ENCODE data around the gene CNOT11.
"Not testable (repeated sequence)": the region's sequence is repeated elsewhere in the genome, so short reads cannot be mapped to it uniquely, and the experiment has no call there.

CNOT11 gene

DNA sequence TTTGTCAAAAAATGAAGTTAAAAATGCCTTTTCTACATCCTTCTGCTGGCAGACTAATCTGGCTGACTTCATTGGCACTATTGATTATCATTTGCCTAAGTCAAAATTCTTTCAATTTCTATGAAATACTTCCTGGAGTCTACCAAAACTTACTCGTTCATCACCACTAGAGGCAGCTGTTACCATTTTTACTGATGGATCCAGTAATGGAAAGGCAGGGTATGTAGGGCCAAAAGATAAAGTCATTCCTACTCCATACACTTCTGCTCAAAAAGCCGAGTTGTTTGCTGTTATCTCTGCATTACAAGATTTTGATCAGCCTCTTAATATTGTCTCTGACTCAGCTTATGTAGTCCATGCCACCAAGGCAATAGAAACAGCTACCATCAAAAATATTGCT is 12.0 kb upstream of the CNOT11 start:
- H3K27ac ChIP-seq = peak overlapping the region; percentile 93
- TF ChIP-seq, protein P1, sequence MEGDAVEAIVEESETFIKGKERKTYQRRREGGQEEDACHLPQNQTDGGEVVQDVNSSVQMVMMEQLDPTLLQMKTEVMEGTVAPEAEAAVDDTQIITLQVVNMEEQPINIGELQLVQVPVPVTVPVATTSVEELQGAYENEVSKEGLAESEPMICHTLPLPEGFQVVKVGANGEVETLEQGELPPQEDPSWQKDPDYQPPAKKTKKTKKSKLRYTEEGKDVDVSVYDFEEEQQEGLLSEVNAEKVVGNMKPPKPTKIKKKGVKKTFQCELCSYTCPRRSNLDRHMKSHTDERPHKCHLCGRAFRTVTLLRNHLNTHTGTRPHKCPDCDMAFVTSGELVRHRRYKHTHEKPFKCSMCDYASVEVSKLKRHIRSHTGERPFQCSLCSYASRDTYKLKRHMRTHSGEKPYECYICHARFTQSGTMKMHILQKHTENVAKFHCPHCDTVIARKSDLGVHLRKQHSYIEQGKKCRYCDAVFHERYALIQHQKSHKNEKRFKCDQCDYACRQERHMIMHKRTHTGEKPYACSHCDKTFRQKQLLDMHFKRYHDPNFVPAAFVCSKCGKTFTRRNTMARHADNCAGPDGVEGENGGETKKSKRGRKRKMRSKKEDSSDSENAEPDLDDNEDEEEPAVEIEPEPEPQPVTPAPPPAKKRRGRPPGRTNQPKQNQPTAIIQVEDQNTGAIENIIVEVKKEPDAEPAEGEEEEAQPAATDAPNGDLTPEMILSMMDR (IDR thresholded peaks at IDR 0.05) = peak; percentile 76

DNA sequence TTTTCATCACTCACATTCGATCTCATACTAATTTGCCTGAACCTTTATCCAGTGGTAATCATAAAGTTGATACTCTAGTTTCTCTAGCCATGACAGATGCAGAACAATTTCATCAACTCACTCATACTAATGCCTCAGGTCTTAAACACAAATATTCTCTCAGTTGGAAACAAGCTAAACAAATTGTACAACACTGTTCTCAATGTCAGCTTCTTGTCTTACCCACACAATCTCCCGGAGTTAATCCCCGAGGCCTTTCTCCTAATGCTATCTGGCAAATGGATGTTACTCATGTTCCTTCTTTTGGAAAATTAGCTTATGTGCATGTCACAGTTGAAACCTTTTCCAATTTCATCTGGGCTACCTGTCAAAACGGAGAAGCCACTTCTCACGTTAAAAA is 11.5 kb upstream of the CNOT11 start:
- TF ChIP-seq ZFX (IDR thresholded peaks at IDR 0.05; ENCODE audit: borderline replicate concordance) = no peak
- TF ChIP-seq, protein P1 (IDR thresholded peaks at IDR 0.05) = no peak
- peak overlapping the region; percentile 93 for H3K27ac ChIP-seq

DNA sequence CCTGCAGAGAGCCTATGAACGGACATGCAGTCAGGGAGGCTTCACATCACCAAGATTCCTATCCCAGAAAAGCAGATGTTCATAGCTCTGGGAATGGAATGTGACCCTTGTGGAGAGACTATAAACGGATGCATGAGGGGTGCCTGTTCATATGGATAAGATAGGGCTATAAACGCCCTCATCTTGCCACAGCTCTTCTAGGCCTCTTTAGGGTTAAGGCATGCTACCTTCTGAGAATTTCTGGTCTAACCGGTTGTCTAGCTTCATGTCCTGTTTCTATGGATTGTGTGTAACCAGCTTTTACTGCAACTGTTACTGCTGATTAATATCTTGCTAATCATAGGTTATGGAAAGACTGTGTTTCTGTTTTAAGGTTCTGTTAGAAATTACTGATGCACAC is 8.3 kb upstream of the CNOT11 start:
- H3K27ac ChIP-seq = peak overlapping the region; percentile 78

DNA sequence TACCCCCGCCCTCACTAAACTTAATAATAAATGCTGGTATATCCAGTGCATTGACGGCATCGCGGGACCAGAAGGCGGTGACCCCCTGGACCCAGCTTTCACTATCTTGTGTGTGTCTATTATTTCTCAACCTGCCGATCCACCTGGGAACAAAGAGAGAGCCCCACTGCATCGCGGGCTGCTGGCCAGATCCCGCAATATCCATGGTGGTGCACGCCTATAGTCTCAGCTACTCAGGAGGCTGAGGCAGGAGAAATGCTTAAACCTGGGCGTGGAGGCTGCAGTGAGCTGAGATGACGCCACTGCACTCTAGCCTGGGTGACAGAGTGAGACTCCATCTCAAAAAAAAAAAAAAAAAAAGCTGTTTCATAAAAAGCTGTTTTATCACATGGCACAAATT is 7.8 kb upstream of the CNOT11 start:
- peak overlapping the region; percentile 78 for H3K27ac ChIP-seq

DNA sequence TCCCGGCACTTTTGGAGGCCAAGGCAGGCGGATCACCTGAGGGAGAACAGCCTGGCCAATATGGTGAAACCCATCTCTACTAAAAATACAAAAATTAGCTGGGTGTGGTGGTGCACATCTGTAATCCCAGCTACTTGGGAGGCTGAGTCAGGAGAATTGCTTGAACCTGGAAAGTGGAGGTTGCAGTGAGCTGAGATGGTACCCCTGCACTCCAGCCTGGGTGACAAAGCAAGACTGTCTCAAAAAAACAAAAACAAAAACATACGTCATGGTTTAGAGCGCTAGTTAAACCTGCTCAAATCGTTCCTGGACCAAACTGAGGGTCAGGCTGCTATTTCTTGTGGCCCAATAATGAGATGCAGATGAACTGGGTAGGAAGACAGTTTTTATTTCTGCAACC is 7.2 kb upstream of the CNOT11 start:
- H3K27ac ChIP-seq = peak overlapping the region; percentile 78

DNA sequence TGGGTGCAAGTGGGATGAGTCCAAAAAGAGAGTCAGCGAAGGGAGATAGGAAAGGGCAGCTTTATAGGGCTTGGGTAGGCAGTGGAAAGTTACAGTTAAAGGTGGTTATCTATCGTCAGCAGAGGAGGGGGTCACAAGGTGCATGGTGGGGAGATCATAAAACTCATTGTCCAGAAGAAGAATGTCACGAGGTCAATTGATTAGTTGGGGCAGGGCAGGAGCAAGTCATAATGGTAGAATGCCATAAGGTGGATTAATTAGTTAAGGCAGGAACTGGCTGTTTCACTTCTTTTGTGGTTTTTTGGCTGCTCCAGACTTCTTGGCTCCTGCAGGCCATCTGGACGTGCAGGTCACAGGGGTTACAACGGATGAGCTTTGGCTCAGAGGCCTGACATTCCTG is 3.9 kb upstream of the CNOT11 start:
- H3K27ac ChIP-seq = not testable (repeated sequence)

DNA sequence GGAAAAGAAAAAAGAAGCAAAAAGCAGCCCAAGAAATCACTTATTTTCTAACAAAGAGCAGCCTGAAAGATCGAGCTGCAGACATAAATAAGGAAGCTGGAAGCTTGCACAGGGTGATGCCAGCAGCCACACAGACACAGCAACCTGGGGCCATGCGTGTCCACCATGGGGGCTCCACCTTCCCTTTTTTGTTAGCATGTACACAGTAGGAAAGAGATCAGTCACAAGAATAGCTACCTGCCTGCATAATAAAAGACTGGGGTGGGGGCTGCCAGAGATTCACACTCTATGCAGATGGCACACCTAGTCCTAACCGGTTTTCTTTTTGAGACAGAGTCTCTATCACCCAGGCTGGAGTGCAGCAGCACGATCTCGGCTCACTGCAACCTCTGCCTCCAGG is 2.9 kb upstream of the CNOT11 start:
- no peak for TF ChIP-seq ZFX (IDR thresholded peaks at IDR 0.05; ENCODE audit: borderline replicate concordance)
- TF ChIP-seq, protein P1 (IDR thresholded peaks at IDR 0.05) = no peak
- H3K27ac ChIP-seq = no peak overlapping the region

DNA sequence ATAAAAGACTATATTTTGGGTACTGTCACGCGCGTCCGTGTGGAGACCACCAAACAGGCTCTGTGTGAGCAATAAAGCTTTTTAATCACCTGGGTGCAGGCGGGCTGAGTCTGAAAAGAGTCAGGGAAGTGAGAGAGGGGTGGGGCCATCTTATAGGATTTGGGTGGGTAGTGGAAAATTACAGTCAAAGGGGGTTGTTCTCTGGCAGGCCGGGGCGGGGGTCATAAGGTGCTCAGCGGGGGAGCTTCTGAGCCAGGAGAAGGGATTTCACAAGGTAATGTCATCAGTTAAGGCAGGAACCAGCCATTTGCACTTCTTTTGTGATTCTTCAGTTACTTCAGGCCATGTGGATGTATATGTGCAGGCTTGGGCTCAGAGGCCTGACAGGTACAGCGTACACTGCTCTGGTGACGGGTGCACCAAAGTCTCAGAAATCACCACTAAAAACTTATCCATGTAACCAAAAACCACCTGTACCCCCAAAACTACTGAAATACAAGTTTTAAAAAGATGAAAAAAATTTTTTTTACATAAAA is 1.4 kb upstream of the CNOT11 start:
- H3K27ac ChIP-seq = peak overlapping the region; percentile 89

DNA sequence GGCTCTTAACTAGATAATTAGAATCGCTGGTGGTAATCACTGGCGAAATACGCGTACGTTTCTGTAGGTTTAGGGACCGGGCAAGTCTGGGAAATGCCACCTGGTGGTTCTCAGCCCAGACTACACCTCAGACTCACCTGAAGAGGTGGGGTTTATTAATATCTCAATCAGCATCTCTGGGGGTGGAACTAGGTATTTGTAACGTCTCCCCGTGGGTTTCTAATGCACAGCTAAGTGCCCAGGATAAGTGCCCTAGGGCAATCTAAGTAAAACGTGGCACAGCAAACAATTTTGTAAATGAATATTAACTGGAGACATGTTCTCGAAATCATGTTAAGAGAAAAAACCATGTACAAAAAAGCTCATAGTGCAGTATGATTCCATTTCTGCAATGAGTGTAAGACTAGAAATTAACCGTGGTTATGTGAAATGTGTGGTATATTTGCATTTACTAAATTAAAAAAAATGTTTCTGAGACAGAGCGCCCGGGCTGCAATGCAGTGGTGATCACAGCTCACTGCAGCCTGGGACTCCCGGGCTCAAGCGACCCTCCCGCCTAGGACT is 760 bp upstream of the CNOT11 start:
- H3K27ac ChIP-seq = peak overlapping the region; percentile 89
- TF ChIP-seq, protein P1 (IDR thresholded peaks at IDR 0.05) = peak; percentile 78
- no peak for TF ChIP-seq ZFX (IDR thresholded peaks at IDR 0.05; ENCODE audit: borderline replicate concordance)

DNA sequence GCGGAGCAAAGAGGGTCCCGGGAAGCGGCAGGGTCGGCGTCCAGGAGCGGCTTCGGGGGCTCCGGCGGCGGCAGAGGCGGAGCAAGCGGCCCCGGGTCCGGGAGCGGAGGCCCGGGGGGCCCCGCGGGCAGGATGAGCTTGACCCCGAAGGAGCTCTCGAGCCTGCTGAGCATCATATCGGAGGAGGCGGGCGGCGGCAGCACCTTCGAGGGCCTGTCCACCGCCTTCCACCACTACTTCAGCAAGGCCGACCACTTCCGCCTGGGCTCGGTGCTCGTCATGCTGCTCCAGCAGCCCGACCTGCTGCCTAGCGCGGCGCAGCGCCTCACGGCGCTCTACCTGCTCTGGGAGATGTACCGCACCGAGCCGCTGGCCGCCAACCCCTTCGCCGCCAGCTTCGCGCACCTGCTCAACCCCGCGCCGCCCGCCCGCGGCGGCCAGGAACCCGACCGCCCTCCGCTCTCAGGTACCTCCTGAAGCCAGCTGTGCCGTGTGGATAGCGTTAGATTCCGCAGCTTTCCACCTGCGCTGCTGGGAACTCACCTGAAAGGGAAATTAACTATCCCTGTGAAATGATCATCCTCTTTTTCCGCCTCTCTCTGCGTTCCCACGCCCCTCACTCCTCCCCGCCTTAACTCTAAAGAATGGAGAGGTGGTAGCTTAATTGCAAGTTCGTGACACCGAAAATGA is 472 bp downstream of the CNOT11 start:
- H3K27ac ChIP-seq = peak overlapping the region; percentile 89
- TF ChIP-seq ZFX (IDR thresholded peaks at IDR 0.05; ENCODE audit: borderline replicate concordance) = no peak
- TF ChIP-seq, protein P1 (IDR thresholded peaks at IDR 0.05) = no peak

All from 22Rv1 (cell line).